HL-60 (cell line): Measurements from ENCODE around the gene IRF5.

Source experiments
- DNase-seq, 2 experiments: peaks; one replicate each; pipeline ENCODE4 v3.0.0-alpha.2; 2010 to 2020; ENCODE audit warnings: low read depth in 1 of 2, low spot score in 1 of 2
- H3K27ac ChIP-seq: fragments of 250-450 bp; sonication (Bioruptor Pico); replicated peaks from 2 replicates; pipeline ENCODE4 v1.5.1; 2020; ENCODE audit warnings: mild to moderate bottlenecking, moderate library complexity
- H3K27me3 ChIP-seq: fragments of 250-450 bp; sonication (Bioruptor Pico); 2 replicates; pipeline ENCODE4 v1.5.1; 2021; ENCODE audit warnings: mild to moderate bottlenecking, moderate library complexity; ENCODE audit not compliant: insufficient read depth, poor library complexity, severe bottlenecking
- H3K4me3 ChIP-seq: replicated peaks from 2 replicates; pipeline ENCODE4 v1.5.1; 2011; ENCODE audit warnings: mild to moderate bottlenecking, control low read depth, low read length; ENCODE audit not compliant: insufficient read depth
- CTCF ChIP-seq: IDR thresholded peaks from one replicate; pipeline ENCODE4 v1.5.1; 2011; ENCODE audit warnings: low read length, control low read depth, inconsistent platforms; ENCODE audit not compliant: insufficient read depth
- GABPA ChIP-seq: IDR thresholded peaks from 2 replicates; pipeline ENCODE4 v1.6.1; 2012; ENCODE audit warnings: low read depth
- POLR2AphosphoS5 ChIP-seq: IDR thresholded peaks from 2 replicates; pipeline ENCODE4 v1.6.1; 2012; ENCODE audit warnings: low read depth
- SPI1 ChIP-seq: IDR thresholded peaks from 2 replicates; pipeline ENCODE4 v1.6.1; 2012; ENCODE audit warnings: low read depth, mild to moderate bottlenecking, borderline replicate concordance
- long read RNA-seq: library from polyadenylated mRNA; unstranded; transcript quantifications from one replicate; pipeline ENCODE4 v2.0.0, GENCODE V29; 2020
- TF ChIP-seq, protein P1 (sequence below): IDR thresholded peaks from 2 replicates; pipeline ENCODE4 v1.6.1; 2012; ENCODE audit warnings: low read depth; ENCODE audit not compliant: insufficient replicate concordance

Gene IRF5
- long read RNA-seq, partial matches to known transcripts, result 2 of 6 reads
- long read RNA-seq, other reads (novel, unspliced or antisense), result 4 of 6 reads

- peak within 1 kb of the TSS; percentile 40; the same call in 1 of the 2 replicates for H3K27ac ChIP-seq
- peaks cover 3% of the 10 kb centered on the region for H3K27me3 ChIP-seq
- TF ChIP-seq SPI1 (no peak), CTCF (no peak), POLR2AphosphoS5 (no peak), GABPA (no peak)
- TF ChIP-seq, protein P1, sequence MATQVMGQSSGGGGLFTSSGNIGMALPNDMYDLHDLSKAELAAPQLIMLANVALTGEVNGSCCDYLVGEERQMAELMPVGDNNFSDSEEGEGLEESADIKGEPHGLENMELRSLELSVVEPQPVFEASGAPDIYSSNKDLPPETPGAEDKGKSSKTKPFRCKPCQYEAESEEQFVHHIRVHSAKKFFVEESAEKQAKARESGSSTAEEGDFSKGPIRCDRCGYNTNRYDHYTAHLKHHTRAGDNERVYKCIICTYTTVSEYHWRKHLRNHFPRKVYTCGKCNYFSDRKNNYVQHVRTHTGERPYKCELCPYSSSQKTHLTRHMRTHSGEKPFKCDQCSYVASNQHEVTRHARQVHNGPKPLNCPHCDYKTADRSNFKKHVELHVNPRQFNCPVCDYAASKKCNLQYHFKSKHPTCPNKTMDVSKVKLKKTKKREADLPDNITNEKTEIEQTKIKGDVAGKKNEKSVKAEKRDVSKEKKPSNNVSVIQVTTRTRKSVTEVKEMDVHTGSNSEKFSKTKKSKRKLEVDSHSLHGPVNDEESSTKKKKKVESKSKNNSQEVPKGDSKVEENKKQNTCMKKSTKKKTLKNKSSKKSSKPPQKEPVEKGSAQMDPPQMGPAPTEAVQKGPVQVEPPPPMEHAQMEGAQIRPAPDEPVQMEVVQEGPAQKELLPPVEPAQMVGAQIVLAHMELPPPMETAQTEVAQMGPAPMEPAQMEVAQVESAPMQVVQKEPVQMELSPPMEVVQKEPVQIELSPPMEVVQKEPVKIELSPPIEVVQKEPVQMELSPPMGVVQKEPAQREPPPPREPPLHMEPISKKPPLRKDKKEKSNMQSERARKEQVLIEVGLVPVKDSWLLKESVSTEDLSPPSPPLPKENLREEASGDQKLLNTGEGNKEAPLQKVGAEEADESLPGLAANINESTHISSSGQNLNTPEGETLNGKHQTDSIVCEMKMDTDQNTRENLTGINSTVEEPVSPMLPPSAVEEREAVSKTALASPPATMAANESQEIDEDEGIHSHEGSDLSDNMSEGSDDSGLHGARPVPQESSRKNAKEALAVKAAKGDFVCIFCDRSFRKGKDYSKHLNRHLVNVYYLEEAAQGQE, result no peak
- DNase-seq, result peak in 1 of 2 experiments; percentile 42
- peak within 1 kb of the TSS; percentile 68 for H3K4me3 ChIP-seq
Observed at GRCh38 chr7:128937647-128938543, at the start of gene IRF5. TSS of gene IRF5 (plus strand) at chr7:128937927. CDS start at chr7:128942082, 4,155 bp downstream.

DNA sequence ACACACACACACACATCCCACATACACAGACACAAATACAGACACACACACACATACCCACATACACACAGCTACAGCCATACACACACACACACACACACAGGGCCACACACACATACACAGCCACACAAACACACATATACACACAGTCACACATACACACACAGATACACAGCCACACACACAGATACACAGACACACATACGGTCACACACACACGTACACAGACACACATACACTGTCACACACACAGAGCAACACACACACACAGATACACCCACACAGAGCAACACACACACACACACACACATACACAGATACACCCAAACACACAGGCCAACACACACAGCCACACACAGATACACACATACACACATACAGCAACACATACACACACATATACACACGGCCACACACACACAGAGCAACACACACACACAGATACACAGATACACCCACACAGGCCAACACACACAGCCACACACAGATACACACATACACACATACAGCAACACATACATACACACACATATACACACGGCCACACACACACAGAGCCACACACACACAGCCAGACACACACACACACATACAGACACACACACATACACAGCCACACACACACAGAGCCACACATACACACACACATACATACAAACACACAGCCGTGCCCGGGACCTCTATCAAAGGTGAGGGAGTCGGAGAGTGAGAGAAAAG lies 49.5 kb upstream of the IRF5 start:
- Histone ChIP-seq H3K4me3 (no peak overlapping the region), H3K27me3 (peaks cover 17% of the 10 kb centered on the region), H3K27ac (no peak overlapping the region)
- DNase-seq, result no peak
- no peak for TF ChIP-seq CTCF
- no peak for TF ChIP-seq POLR2AphosphoS5
- TF ChIP-seq GABPA, result no peak
- TF ChIP-seq SPI1, result no peak
- TF ChIP-seq, protein P1, result no peak

- no peak for DNase-seq
- Histone ChIP-seq H3K27ac (no peak overlapping the region), H3K27me3 (peaks cover 17% of the 10 kb centered on the region), H3K4me3 (no peak overlapping the region)
- TF ChIP-seq, protein P1, result no peak
- TF ChIP-seq POLR2AphosphoS5 (no peak), CTCF (no peak), GABPA (no peak), SPI1 (no peak)
Observed at GRCh38 chr7:128888756-128889095, 49.0 kb upstream of the IRF5 start.
